ENCODE data around the gene TMEM144. TPM values are rescaled to one million over a fixed set of nuclear protein-coding genes. Genes with fewer than 3 reads are reported as not detected.
"Not testable (repeated sequence)": the region's sequence is repeated elsewhere in the genome, so short reads cannot be mapped to it uniquely, and the experiment has no call there.

Gene TMEM144
- polyA plus RNA-seq, 4 donors, result 4.1 to 5.9 (median 5.1) TPM

GRCh38 chr4:158189422-158189821, 20.9 kb upstream of the TMEM144 start:
- no peak for DNase-seq (ENCODE audit: low read depth in 4 of 4, low spot score in 2 of 4)

- no peak for DNase-seq (ENCODE audit: low read depth in 4 of 4, low spot score in 2 of 4)
Measured at GRCh38 chr4:158190718-158191117, 19.6 kb upstream of the TMEM144 start.

- no peak for DNase-seq (ENCODE audit: low read depth in 4 of 4, low spot score in 2 of 4)
Measured at GRCh38 chr4:158192439-158193158, 17.7 kb upstream of the TMEM144 start.

- no peak for DNase-seq (ENCODE audit: low read depth in 4 of 4, low spot score in 2 of 4)
Measured at GRCh38 chr4:158193171-158193749, 17.0 kb upstream of the TMEM144 start.

GRCh38 chr4:158195297-158195696, 15.0 kb upstream of the TMEM144 start:
- no peak for DNase-seq (ENCODE audit: low read depth in 4 of 4, low spot score in 2 of 4)

- no peak for DNase-seq (ENCODE audit: low read depth in 4 of 4, low spot score in 2 of 4)
Measured at GRCh38 chr4:158197194-158197776, 13.0 kb upstream of the TMEM144 start.

- no peak for DNase-seq (ENCODE audit: low read depth in 4 of 4, low spot score in 2 of 4)
Measured at GRCh38 chr4:158200214-158200613, 10.1 kb upstream of the TMEM144 start.

- no peak for DNase-seq (ENCODE audit: low read depth in 4 of 4, low spot score in 2 of 4)
Measured at GRCh38 chr4:158201322-158201721, 9.0 kb upstream of the TMEM144 start.

GRCh38 chr4:158201876-158202275, 8.4 kb upstream of the TMEM144 start:
- no peak for DNase-seq (ENCODE audit: low read depth in 4 of 4, low spot score in 2 of 4)

GRCh38 chr4:158202481-158202880, 7.8 kb upstream of the TMEM144 start:
- DNase-seq (ENCODE audit: low read depth in 4 of 4, low spot score in 2 of 4), result no peak

DNA sequence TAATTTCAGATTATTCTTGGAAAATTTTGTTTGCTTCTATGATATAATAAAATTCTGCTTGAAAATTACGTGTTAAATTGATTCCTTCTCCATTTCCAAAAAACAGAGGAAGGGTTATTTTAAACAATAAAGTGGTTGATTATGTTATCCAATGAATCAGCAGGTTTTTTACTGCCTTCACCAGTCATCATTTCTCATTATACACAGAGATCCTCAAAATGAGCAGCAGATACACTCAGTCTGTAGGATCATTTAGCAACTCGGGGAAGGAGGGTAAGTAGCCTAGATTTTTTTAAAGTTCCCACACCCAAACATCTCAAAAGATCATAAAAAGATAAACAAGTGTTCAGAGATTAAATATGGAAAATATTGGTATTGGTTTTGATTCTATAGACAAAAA, 6.8 kb upstream of the TMEM144 start:
- DNase-seq (ENCODE audit: low read depth in 4 of 4, low spot score in 2 of 4), result no peak

GRCh38 chr4:158203929-158204328, 6.4 kb upstream of the TMEM144 start:
- no peak for DNase-seq (ENCODE audit: low read depth in 4 of 4, low spot score in 2 of 4)

GRCh38 chr4:158208963-158209640, 1.2 kb upstream of the TMEM144 start:
- DNase-seq (ENCODE audit: low read depth in 4 of 4, low spot score in 2 of 4), result no peak

GRCh38 chr4:158211222-158211621, 936 bp downstream of the TMEM144 start:
- DNase-seq (ENCODE audit: low read depth in 4 of 4, low spot score in 2 of 4), result no peak

DNA sequence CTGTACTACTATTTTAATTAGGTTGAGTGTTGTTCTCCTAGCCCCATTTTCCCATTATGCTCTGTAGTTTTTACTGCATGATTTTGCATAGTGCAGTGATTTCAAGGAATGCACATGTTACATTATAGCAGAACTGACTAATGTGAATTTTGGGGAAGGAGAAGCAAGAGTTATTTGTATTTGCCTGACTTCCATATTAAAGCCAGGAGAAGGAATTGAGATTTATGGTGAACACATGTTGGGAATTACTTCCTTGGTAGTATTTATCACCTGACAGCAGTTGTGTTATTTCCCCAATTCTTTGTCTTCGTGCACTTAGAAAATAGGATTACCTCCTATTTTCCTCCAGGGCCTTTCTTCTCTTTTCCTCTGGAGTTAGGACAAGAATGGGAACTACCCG, 3.2 kb downstream of the TMEM144 start:
- no peak for DNase-seq (ENCODE audit: low read depth in 4 of 4, low spot score in 2 of 4)

DNA sequence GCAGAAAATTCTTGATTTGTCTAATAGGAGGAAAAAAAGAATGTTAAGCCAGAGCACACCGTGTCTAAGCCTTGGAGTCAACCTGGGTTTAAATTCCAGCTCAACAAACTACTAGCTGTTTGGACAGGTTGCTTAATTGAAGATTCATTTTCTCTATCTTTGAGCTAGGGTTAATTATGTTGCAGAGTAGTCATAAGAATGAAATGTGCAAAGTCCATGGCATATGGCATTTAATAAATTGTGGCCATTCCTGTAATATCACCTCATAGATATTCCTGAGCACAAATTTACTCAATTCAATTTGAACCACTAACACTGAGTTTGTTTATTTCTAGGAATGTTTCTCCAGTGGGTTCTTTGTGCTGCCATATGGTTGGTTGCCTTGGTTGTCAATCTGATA, 4.6 kb downstream of the TMEM144 start:
- DNase-seq (ENCODE audit: low read depth in 4 of 4, low spot score in 2 of 4), result no peak

- no peak for DNase-seq (ENCODE audit: low read depth in 4 of 4, low spot score in 2 of 4)
Measured at GRCh38 chr4:158217763-158218162, 7.5 kb downstream of the TMEM144 start.

DNA sequence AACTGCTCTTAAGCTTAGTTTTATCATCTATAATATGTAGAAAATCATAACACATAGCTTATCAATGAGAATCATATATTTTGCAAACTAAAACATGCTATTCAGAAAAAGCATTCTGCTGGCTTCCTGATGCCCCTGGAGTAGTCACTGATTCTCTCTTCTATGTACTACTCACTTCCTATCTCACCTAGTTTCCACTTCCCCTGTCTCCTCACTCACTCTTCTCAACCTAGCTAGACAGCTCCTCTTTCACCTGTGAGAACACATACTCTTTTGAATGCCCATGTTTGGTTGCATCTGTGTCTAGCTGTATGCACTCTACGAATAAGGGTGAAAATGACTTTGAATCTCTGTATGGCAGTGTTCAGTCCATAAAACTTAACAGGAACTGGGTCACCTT, 9.3 kb downstream of the TMEM144 start:
- no peak for DNase-seq (ENCODE audit: low read depth in 4 of 4, low spot score in 2 of 4)

GRCh38 chr4:158224318-158224717, 14.0 kb downstream of the TMEM144 start:
- DNase-seq (ENCODE audit: low read depth in 4 of 4, low spot score in 2 of 4), result not testable (repeated sequence)

GRCh38 chr4:158224999-158225398, 14.7 kb downstream of the TMEM144 start:
- DNase-seq (ENCODE audit: low read depth in 4 of 4, low spot score in 2 of 4), result not testable (repeated sequence)

DNA sequence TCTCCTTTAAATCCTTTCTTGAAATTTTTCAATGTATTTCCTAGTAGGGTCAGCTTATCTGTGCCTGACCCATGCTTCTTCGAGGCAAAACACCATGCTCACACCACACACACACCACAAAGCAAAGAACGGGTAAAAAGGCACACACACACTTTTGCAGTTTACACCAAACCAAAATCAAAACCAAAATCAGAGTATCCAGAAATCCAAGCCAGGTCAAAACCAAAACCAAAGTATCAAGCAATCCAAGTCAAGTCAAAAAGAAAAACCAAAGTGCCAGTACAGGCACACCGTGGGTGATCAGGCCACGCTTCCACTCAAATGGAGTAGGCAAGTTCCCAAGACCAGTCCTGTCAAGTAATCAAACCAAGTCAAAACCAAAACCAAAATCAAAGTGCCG, 17.6 kb downstream of the TMEM144 start:
- DNase-seq (ENCODE audit: low read depth in 4 of 4, low spot score in 2 of 4), result not testable (repeated sequence)

DNA sequence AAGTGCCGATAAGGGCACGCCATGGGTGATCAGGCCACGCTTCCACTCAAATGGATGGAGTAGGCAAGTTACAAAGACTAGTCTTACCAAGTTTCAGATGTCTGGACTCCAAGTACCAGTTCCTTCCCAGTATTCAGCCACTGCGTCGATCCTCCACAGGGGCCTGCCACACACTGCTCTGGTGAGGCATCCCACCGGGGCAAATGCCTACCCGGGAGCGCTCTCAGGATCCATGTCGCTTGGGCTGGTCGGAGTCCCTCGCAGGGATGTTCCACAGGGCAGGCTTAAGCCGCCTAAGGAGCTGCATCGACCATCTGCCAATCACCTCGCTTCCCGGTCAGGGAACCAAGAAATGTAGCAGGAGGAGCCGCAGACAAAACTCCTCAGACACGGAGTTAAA, 18.1 kb downstream of the TMEM144 start:
- DNase-seq (ENCODE audit: low read depth in 4 of 4, low spot score in 2 of 4), result not testable (repeated sequence)
